Superior temporal gyrus (tissue), 1 donor: Measurements from ENCODE around the gene EVC2.
"Not testable (repeated sequence)": the region's sequence is repeated elsewhere in the genome, so short reads cannot be mapped to it uniquely, and the experiment has no call there.

Experiments used
- DNase-seq: peaks from one replicate; pipeline ENCODE4 v3.0.0-alpha.2; 2016; ENCODE audit errors: extremely low spot score

Gene EVC2

DNA sequence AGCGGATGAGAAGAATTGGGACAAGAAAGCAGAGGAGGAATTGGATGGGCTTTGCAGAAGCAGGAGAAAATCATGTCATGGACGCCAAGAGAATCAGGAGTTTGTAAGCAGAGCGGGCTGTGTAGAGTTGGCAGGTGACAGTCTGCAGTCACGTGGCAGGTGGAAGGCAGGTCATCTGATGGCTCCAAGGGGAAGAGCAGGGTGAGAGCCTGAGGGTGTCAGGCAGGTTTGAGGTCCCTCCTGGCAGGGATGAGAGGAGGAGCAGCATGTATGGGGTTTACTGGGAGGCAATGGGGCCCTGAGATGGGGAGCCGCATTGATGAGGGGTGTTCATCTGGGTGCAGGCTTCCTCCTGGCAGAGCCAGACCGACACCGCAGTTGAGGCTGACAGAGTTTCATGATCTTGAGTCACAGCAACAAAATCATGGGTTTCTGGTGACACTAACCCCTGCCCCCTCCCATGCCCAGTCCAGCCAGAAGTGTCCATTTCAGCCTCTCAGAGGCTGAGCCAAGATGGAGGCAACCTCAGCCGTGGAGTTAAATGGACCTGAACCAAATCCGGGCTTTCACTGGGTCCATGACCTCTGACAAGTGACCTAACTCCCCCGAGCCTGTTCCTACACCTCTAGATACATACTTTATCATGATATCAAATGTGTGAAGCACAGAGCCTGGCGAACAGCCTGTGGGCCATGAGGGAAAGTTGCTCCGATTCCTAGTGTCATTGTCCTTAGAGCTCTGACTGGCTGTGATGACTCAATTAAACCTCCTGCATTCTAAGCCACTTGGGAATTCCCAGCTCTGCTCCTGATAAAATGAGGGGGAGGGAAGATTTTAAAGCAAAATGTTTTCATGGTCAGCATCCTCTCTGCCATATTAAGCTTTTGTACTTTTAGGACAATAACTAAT lies 38.7 kb upstream of the EVC2 start:
- no peak for DNase-seq

DNA sequence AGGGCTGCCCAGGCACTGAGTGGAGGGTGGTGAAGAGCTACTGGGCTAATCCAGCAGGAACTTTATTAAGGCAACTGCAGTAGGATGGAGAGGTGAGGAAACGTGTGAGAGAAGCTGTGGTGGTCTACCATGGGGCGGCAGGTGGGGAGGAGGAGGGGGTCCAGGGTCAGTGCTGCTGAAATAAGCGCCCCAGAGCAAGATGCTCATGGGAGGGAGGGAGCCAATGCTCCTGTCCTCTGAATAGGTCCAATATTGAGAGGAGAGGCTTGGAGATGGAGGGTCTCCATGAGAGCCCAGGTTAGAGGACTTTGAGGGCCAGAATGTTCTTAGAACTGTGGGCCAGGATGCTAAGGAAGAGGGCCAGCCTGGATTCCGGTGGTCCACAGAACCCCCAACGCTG lies 37.9 kb upstream of the EVC2 start:
- DNase-seq = no peak

DNA sequence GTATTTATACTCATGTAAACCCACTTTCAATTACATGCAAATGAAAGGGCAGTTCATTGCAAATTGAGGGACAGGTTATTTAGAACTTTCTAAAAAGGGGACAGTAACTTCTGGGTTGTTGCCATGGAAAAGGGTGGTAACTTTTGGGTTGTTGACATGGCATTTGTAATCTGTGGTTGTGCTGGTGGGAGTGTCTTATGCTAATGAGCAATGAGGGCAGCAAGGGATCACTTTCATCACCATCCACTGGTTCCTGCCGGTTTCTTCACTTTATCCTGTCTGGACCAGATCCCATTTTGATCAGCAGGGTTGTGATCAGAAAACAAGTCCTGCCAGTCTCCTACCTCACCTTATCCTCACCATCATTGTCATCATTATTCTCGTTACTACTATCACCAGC lies 34.6 kb upstream of the EVC2 start:
- no peak for DNase-seq

- no peak for DNase-seq
Measured at GRCh38 chr4:5742388-5742787, 34.0 kb upstream of the EVC2 start.

- no peak for DNase-seq
Measured at GRCh38 chr4:5738061-5738460, 29.7 kb upstream of the EVC2 start.

GRCh38 chr4:5735463-5735862 lies 27.1 kb upstream of the EVC2 start:
- DNase-seq = no peak

- no peak for DNase-seq
Measured at GRCh38 chr4:5734853-5735252, 26.5 kb upstream of the EVC2 start.

- no peak for DNase-seq
Measured at GRCh38 chr4:5732158-5732557, 23.8 kb upstream of the EVC2 start.

- DNase-seq = no peak
Measured at GRCh38 chr4:5730993-5731990, 22.9 kb upstream of the EVC2 start.

GRCh38 chr4:5730436-5730835 lies 22.1 kb upstream of the EVC2 start:
- DNase-seq = no peak

- not testable (repeated sequence) for DNase-seq
Measured at GRCh38 chr4:5728412-5728811, 20.1 kb upstream of the EVC2 start.

DNA sequence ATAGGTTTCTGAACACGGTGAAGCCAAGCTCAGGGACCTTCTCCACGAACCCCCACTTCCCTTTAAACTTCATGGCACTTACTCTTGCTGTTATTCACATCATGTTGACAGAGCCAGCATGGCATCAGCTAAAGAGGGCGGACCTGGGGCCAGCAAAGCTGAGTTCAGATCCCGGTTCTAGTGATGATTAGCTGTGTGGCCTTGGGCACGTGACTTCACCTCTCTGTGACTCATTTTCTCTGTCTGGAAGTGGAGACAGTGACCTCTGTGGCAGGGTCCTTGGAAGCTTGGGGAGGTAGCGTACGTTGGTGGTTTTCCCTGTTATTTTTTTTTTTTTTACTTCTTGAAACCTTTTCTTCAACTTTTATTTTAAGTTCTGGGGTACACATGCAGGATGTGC lies 16.0 kb upstream of the EVC2 start:
- no peak for DNase-seq

DNA sequence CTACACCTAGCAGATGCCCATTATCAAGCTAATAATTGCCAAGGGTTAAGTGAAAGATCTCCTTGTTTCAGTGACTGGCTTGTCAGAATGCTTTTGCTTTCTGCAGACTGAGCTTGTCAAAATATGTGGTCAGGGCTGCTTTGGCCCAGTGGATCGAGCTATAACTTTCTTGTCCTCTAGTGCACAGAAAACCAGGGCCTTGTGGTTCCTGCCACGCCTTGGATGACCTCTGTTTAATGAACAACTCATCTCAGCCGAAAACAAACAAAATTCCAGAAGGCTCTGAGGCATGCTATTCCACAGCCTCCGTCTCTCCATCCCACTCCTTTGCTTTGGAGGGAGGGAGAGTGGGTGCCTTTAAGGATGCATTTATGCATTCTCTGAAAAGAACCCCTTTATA lies 14.0 kb upstream of the EVC2 start:
- DNase-seq = no peak

DNA sequence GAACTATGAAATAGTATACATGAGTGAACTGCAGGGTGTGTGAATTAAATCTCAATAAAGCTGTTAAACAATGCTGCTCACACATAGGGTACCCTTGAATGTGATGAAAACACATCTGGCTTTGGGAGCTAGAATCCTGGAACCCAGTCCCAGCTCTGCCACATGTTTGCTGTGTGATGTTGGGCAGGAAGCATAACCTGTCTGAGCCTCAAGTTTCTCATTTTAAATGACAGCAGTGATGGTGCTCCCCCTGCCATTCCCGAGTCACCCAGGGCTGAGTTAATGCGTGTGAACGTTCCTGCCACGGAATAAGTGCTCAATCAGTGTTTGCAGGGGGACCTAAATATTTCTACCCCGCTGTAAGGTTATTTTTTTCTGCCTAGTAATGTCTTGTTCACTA lies 13.6 kb upstream of the EVC2 start:
- no peak for DNase-seq

DNA sequence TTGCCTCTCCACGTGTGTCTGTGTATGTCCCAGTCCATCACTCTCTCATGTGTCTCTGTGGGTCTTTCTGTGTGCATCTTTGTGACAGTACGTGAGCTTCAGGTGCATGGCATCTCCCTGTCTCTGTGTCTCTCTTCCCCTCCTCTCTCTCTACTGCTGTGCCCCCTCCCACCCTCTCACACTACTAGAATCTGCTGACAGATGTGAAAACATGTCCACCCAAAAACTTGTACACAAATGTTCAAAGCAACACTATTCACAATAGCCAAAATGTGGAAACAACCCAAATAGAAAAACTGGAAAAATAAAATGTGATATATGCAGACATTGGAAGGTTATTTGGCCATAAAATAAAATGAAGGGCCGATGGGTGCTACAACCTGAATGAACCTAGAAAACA lies 12.6 kb upstream of the EVC2 start:
- no peak for DNase-seq

GRCh38 chr4:5720157-5720850 lies 11.9 kb upstream of the EVC2 start:
- no peak for DNase-seq

DNA sequence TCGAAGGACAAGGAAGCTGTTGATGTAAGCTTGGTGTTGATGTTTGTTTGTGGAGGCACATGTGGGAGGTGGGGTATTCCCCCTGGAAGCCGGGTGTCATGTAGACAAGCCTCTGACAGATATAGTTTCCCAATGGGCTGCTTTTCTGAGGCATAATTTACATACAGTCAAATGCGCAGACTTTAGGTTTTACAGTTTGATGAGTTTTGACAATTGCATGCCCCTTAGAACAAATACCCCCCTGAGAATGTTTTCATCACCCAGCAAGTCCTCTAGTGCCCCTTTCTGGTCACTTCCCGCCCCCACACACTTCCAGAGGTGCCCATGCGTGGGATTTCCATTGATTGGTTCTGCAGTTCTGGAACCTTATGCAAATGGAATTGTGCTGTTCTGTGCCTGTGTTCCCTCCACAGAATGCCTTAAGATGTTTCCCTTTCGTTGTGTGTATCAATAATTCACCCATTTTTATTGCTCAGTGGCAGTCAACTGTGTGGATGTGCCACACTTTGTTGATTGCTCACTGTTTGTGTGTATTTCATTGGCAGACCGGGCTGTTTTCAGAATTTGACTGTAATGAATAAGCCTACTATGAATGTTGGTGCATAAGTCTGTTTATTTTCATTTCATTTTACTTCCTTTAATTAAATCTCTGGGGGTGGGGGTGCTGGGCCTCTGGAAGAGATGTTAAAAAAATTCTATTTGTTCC lies 11.1 kb upstream of the EVC2 start:
- DNase-seq = no peak

DNA sequence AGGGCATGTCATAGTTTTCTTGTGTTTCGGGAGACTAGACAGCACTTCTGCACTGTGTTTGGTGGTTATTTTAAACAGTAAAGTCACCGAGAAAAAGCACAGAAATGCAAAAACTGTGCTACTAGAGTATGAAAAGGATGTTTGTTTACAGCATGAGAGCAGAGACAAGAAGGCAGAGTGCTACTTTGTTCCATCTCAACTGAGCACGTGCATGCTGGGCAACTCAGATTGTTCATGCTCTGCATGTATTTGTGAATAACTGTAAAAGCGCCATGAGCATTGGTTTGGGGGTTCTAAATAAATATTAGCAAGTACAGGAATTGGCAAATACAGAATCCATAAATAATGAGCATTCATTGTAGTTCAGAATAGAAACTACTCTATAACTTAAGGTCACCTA lies 10.1 kb upstream of the EVC2 start:
- no peak for DNase-seq

DNA sequence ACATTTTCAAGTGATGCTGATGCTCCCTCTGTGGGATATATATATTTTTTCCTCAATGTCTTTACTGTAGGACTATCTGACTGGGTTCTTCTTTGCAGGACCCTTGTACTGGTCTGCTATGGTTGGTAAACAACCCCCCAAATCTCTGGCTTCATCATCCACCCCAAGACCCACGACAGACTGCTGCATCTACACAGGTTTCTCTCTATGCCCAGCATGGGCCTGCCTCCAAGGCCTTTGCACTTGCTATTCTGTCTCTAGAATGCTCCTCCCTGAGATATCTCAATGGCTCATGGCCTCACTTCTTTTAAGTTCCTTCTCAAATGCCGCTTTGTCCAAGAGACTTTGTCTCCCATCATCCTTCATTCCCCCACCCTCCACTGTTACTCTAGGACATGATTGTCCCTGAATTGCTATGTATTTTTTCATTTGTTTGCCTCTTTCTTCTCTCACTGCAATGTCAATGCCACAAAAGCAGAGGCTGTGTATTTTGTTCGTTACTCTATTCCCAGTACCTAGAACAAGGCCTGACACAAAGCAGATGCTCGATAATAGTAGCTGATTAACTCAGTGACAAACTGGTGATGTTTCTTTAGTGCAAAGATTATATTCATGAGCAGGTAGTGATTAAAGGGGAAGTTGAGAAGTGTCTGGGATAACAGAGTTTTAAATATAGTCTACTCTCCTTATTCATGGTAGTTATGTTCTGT lies 9.2 kb upstream of the EVC2 start:
- no peak for DNase-seq

DNA sequence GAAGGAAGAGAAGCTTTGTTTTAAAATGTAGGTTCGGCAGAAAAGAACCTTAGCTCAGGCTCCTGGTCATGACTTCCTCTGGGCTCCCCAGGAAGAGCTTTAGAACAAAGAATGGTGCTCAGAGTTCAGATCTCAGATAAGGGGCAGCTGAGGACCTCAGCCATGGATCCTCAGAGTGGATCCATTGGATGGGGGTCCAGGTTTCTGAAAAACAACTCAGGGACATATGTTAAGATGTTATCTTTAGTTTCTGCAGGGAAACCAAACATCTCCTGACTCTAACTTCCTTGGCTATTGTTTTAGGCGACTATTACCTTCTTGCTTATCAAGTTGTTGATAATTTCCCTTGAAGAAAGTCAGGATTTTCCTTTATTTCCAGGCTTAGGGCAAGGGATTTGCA lies 8.0 kb upstream of the EVC2 start:
- DNase-seq = no peak

DNA sequence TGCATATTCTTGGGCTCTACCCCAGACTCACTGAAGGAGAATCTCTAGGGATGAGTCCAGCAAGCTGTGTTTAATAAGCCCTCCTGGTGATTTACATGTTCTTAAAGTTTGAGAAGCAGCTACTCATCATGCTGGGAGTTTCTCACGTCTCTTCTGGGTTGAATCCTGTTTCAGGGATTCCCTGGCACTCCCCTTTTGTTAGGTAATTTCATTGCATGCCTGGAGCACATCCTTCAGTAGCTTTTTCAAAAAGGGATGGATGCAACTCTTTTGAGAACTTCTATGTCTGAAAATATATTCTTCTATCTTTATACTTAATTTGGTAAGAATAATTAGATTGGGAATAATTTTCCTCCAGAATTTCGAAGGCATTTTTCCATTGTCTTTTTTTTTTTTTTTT lies 7.0 kb upstream of the EVC2 start:
- DNase-seq = no peak
